CD4-positive, alpha-beta T cell treated with Interleukin-6 for 4 hours (primary cell): Measurements from ENCODE around the gene SEMA3G.

Experiments used
- DNase-seq: peaks from one replicate; pipeline ENCODE4 v3.0.0-alpha.2; 2020; ENCODE audit warnings: mixed read lengths

SEMA3G gene

GRCh38 chr3:52453496-52454249 lies 8.8 kb upstream of the SEMA3G start, which contains the start of gene TNNC1:
Gene TNNC1, minus strand, starts transcription at chr3:52454041. Its CDS starts 26 bp downstream, at chr3:52454015.
- no peak for DNase-seq

DNA sequence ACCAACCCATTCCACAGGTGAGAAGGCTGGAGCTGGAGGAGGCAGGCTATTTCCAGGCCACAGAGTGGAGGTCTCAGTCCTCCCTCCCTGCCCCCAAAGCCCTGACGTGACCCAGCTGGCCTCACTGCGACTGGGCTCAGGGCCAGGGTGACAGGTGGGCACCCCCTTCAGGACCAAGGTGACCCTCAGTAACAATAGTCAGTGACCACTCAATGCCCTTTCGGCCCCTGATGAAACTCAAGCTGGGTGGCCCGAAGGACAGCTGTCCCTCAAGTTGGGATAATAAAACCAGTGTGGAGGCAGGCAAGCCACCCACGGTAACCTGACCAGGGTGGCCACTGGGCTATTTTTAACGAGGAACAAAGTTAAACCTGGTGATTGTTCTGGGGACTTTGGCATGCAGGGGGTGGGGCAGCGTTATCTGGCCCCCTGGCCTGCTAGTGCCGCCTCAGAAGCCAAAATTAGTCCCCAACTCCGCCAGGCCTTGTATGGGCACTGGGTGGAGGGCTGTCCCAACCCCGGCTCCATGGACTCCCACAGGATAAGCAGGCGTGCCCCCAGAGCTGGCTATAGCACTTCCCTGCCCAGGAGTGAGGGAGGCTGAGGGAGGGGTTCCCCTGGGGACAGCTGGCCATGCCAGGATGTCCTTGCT lies 7.8 kb upstream of the SEMA3G start:
- no peak for DNase-seq

DNA sequence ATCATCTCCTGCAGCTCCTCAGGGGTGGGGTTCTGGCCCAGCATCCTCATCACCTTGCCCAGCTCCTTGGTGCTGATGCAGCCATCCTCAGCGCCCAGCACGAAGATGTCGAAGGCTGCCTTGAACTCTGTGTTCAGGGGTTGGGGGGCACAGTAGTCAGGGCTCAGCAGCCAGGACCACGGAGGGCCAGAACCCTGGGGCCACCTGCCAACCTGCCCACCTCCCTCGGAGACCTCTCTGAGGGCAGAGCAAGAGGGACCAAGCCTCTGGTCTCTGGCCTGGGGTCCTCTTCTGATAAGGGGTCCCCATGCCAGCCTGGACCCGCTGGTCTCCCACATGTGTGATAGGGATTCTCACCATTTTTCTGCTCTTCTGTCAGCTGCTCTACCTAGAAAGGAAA lies 7.2 kb upstream of the SEMA3G start:
- DNase-seq = no peak

DNA sequence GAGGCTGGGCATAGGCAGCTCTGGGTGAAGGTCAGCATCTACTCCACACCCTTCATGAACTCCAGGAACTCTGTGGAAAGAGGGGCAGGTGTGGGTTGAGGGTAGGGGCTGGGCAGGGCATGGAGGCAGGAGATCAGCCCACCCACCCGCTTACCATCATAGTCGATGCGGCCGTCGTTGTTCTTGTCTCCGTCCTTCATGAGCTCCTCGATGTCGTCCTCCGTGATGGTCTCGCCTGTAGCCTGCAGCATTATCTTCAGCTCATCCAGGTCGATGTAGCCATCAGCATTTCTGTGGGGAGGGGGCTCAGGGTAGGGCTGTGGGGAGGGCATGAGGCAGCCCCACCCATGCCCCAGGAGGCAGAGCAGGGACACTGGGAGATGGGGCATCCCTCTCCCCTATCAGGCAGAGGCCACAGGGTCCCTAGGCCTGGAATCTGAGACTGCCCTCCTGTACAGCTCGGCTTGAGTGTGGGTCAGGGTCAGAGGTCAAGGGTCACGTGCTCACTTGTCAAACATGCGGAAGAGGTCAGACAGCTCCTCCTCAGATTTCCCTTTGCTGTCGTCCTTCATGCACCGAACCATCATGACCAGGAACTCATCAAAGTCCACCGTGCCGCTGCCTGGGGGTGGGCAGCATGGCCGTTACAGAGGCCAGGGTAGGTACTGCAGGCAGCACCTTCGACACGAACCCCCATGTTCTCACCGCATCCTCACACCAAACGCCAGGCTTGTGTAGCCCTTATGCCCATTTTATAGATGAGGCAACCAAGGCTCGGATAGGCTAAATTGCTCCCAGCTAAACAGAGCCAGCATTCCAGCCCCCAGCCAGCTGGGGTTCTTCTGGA lies 6.6 kb upstream of the SEMA3G start:
- no peak for DNase-seq

GRCh38 chr3:52450489-52451236 lies 5.8 kb upstream of the SEMA3G start:
- DNase-seq = no peak

DNA sequence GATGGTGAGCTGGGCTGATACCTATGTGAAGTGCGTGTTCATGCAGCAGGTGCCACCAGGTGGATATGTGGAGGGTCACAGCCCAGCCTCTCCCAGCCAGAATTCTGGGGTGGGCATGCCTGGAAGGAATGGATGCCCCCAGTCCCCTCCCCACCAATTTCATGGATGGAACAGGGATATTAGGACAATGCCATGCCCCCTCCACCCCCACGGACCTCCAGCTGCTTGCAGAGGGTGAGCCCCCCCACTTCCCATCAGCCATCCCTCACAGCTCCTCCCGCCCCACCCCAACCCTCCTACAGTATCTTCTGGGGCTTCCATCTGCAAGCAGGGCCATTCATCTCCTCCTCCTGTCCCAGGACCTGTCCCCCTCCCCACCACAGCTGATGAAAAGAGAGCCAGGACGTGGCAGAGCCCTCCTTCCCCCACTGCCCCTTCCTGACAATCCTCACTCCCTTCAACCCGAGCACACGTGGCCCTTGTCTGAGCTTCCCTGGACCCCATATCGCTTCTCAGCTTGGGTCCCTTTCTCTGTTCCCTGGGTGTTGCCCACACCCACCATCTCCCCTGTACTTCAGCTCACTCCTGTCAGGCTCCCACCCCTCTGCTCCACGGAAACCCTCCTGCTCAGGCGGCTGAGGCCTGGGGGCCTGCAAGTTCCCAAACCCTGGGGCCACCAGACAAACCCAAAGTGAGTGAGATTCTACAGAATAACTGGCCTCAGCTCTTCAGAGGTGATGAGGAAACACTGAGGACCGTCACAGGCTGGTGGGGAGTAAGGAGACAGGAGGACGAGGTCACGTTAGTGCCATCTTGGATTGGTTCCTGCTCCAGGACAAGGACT lies 2.8 kb upstream of the SEMA3G start:
- DNase-seq = no peak

GRCh38 chr3:52446631-52447511 lies 2.0 kb upstream of the SEMA3G start:
- DNase-seq = peak; percentile 77

GRCh38 chr3:52446042-52446441 lies 1.1 kb upstream of the SEMA3G start:
- no peak for DNase-seq

DNA sequence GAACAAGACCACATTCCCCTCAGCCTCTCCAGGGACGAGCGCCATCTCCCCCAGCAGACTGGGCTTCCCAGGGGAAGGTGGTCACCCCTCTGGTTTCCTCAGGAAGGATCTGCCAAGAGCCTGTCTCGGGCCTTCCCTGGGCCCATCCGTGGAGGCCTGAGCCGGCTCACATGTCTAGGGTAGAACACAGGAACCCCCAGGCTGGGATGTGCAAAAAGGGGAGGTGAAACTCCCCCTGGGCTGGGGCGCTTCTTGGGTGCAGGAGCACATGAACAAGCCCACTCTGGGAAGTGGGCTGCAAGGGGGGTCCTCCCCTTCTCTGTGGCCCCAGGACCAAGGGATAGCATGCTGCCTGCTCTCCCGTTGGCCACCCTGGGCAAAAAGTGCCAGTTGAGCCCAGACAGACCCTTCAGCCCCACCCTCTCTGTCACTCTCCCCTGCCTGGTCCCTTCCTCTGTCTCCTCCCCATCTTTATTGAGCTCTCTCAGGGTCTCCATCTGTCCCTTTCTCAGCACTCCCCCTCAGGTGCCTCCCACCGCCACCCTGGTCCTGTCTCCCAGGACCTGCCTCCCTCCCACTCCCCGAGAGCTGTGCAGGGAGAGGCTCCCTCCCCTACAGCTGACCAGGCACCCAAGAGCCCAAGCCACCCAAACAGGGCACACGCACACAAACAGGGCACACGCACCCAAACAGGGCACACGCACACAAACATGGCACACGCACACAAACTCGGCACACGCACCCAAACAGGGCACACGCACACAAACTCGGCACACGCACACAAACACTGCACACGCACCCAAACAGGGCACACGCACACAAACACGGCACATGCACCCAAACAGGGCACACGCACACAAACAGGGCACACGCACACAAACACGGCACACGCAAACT lies 864 bp downstream of the SEMA3G start:
- no peak for DNase-seq

DNA sequence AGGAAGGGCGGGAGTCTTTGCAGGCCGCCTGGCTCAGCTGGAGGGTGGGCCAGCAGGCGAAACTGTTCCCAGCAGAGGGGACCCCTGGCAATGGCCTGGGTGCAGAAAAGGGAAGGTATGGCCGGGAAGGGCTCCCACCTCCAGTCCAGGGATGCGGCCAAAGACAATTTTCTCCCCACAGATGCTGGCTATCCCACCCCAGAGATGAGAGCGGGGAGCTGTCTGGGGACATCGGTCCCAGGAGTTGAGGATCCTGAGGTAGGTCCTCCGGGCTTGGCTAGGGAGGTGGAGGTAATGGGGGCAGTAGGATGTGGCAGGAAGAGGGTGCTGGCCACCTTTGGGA lies 1.7 kb downstream of the SEMA3G start:
- DNase-seq = no peak

DNA sequence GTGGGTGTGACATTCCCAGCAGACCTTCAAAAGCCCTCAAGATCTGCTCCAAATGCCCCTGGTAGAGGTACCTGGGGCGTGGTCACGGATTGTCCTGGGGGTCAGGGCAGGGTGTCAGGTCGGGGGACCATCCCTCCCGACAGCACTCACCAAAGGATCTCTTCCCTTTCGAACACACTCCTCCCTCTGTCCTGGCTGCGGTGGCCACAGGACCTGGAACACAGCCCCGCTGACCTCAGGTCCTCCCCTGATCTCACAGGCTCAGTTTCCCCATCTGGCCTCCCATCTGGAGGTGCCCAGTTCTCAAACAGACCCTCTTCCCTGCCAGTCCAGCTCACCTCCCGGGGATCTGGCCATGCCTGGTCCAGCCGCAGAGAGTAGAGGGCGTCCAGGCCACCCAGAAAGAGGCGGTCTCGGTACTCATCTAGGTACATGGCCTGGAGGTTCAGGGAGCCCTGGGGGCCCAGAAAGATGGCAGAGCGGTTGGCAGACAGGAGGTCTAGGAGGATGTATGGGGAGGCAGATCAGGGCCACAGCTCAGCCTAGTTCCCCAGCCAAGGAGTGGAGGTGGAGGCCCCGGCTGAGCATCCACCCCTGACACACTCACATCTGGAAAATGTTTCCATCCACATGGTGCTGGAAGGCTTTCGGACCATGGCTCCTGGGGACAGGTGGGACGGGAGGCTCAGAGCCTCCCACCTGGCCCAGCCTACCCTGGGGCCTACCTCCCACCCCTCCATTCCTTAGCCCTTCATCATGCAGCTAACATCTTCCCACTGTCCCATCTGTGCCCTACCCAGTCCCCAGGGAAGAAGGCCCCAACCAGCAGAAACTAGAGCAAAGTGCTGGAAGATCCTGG lies 2.3 kb downstream of the SEMA3G start:
- no peak for DNase-seq

DNA sequence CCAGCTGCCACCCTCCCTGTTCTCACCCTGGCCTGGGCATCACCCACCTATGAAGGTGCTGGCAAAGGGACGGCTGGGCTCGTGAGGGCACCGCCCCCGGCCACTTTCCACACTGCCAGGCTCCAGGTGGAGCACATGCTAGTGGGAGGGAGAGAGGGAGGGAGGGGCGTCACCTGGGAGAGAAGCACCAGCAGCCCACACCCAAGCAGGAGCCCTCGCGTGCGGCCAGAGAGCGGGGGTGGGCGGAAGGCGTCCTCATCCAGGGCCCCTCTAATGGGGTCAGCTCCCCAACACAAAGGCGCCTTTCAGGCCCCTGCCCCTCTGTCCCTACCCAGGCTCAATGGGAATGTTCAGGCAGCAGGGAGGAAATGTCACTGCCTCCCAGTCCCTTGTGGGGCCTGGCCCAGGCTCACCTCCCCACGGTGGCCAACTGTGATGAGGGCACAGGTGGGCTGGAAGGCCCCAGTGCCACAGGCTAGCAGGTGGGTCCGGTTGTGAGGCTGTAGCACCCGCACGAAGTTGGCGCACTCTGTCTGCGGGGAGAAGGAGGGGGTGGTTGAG lies 3.1 kb downstream of the SEMA3G start:
- no peak for DNase-seq

DNA sequence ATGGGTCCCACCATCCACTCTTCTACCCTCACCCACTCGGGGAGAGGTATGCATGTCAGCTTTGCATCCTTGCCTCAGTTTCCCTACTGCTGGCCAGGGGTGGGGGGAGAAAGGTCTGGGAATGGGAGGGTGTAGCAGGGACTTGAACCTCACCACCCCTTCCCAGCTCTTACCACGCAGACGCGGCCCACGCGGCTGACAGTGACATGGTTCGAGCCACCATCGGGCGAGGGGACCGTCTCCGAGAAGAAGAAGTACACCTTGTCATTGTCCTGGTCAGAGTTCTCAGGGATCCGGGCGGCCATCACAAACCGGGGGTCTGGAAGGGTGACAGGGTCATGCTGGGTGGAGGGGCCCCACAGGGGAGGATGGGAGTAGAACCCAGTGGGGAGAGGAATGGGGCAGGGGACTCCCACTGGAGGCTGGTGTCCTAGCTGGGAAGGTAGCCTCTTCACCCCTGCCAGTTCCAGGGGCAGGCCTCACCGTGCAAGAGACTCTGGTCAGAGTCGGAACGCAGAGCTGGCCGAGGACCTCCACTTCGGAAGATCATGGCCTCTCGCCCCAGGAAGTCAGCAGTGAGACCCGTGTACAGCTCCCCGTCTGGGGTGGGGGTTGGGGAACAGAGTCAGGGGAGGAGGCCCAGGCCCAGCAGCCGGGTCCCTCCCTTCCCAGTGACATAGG lies 3.7 kb downstream of the SEMA3G start:
- no peak for DNase-seq

DNA sequence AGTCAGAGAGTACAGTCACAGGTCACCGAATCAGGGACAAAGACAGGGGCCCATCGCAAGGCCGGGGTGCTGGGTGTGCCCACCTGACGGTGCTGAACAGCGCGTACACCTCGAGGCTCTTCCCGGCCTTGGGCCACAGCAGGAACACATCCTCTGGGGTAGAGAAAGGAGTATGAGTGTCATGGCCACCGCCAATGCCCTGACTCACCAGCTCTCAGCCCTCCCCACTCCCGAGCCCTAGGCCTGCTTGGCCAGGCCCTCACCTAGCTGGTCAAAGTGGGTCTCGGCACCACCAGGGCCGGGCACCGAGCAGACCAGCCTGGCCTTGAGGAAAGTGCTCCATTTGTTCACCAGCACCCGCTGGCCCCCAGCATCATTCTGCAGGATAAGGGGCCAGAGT lies 4.2 kb downstream of the SEMA3G start:
- DNase-seq = no peak

DNA sequence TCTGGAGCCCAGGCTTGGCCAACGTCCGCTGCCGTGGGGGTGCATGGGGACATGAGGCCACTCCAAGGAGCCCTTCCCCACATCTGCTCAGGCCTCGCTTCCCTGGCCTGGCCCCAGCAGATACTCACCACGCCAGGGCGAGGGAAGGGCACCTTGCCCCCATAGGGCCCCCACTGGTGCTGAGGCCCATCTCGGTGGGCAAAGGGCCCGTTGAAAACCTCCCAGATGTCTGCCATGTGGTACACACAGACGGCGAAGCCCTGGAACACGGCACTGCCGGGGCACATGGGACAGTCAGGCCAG lies 4.7 kb downstream of the SEMA3G start:
- DNase-seq = no peak

DNA sequence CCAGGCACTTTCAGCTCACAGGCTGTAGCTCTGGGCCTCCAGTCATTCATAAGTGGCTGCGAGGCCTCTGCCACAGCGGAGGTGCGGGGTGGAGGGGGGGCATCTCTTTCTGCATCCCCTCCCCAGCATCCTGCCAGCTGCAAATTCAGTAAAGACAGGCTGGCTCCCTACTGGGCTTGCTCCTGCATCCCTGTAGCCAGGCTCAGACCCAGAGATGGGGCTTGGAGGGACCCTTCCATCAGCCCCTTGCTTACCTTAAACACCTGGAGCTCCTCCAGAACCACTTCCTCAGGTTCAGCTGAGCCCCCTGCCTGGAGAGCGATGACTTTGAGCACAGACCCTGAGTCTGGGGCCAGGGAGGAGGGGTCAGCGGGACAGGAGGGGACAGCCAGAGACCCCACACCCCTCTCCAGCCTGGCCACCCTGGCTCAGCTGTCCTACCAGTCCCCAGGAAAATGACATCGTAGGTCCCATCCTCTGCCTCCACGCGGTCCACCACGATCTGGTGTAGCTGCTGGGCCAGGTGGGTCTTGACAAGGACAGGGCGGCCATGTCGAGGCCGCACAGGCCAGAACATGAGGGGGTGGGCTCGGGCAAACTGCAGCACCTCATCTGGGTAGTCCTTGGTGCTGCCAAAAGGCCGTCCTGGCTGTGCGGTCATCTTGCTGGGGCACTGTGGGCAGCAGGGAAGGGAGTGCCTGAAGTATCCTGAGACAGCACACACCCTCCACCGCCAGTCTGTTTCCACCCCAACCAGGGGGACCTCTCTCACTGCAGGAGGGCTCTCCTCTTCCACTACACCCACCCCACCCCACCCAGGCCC lies 5.3 kb downstream of the SEMA3G start:
- no peak for DNase-seq
